HEK293T (cell line): ENCODE results near the gene EBI3.
"Not testable (repeated sequence)": the region's sequence is repeated elsewhere in the genome, so short reads cannot be mapped to it uniquely, and the experiment has no call there.

Experiments
- CTCF ChIA-PET: fragments of 350-600 bp; formaldehyde crosslinking; extraction: SDS; loops from one replicate; lab custom pipeline; 2021; ENCODE audit warnings: antibody characterized with exemption, inconsistent platforms; lab: Yijun Ruan, JAX
- POLR2A ChIA-PET: fragments of 350-600 bp; formaldehyde crosslinking; extraction: SDS; loops from one replicate; lab custom pipeline; 2020; ENCODE audit warnings: antibody characterized with exemption, inconsistent platforms; lab: Yijun Ruan, JAX
- DNase-seq: peaks from one replicate; pipeline ENCODE4 v3.0.0; 2012; ENCODE audit warnings: mixed read lengths; ENCODE audit errors: extremely low spot score
- ARNT ChIP-seq: fragments of 450-650 bp; IDR thresholded peaks from 2 replicates; pipeline ENCODE4 v1.6.1; 2017; ENCODE audit warnings: mild to moderate bottlenecking
- BHLHE40 ChIP-seq: fragments of 450-650 bp; IDR thresholded peaks from 2 replicates; pipeline ENCODE4 v1.6.1; 2016; ENCODE audit warnings: mild to moderate bottlenecking, moderate library complexity, borderline replicate concordance
- CTBP1 ChIP-seq: fragments of 450-650 bp; IDR thresholded peaks from 2 replicates; pipeline ENCODE4 v1.6.1; 2016; ENCODE audit warnings: borderline replicate concordance
- ELF4 ChIP-seq: fragments of 450-650 bp; IDR thresholded peaks from 2 replicates; pipeline ENCODE4 v1.6.1; 2017; ENCODE audit warnings: antibody characterized with exemption
- FOXA1 ChIP-seq: fragments of 450-650 bp; IDR thresholded peaks from 2 replicates; pipeline ENCODE4 v1.6.1; 2016; ENCODE audit warnings: mild to moderate bottlenecking
- FOXK2 ChIP-seq: fragments of 450-650 bp; IDR thresholded peaks from 2 replicates; pipeline ENCODE4 v1.6.1; 2016; ENCODE audit warnings: mild to moderate bottlenecking
- FOXM1 ChIP-seq: fragments of 450-650 bp; IDR thresholded peaks from 2 replicates; pipeline ENCODE4 v1.6.1; 2017; ENCODE audit warnings: mild to moderate bottlenecking, borderline replicate concordance
- HDGF ChIP-seq: fragments of 450-650 bp; IDR thresholded peaks from 2 replicates; pipeline ENCODE4 v1.6.1; 2017; ENCODE audit warnings: antibody characterized with exemption, borderline replicate concordance
- L3MBTL2 ChIP-seq: fragments of 450-650 bp; conservative IDR thresholded peaks from 2 replicates; pipeline ENCODE4 v1.6.1; 2016; ENCODE audit warnings: mild to moderate bottlenecking
- LEF1 ChIP-seq: fragments of 450-650 bp; IDR thresholded peaks from 2 replicates; pipeline ENCODE4 v1.6.1; 2017; ENCODE audit warnings: mild to moderate bottlenecking, borderline replicate concordance
- NFRKB ChIP-seq: fragments of 450-650 bp; IDR thresholded peaks from 2 replicates; pipeline ENCODE4 v1.6.1; 2016; ENCODE audit warnings: mild to moderate bottlenecking, moderate library complexity
- SP1 ChIP-seq: fragments of 450-650 bp; IDR thresholded peaks from 2 replicates; pipeline ENCODE4 v1.6.1; 2017
- SUZ12 ChIP-seq: fragments of 450-650 bp; IDR thresholded peaks from 2 replicates; pipeline ENCODE4 v1.6.1; 2016; ENCODE audit warnings: mild to moderate bottlenecking
- TARDBP ChIP-seq: fragments of 450-650 bp; IDR thresholded peaks from 2 replicates; pipeline ENCODE4 v1.6.1; 2016
- ZNF384 ChIP-seq: fragments of 450-650 bp; IDR thresholded peaks from 2 replicates; pipeline ENCODE4 v1.6.1; 2016
- TF ChIP-seq, protein P1 (sequence below): fragments of 450-650 bp; IDR thresholded peaks from 2 replicates; pipeline ENCODE4 v1.6.1; 2016

EBI3 gene

DNA sequence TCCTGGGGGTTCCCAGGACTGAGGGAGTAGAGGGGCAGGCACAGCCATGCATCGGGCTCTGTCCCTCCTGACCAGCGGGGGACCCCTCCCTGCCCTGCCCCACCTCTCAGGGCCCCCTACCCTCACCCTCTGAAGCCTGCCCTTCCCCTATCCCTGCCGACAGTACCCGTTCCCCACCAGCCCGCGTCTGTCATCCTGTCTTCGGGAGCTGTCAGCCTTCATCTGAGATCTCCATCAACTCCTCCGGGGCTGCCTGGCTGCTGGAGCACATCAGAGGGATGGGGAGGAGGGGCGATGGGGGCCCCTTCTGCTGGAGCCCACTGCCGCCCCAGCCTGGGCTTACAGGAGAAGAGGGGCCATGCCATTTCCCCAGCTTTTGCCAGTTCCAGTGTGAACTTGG, 43.6 kb downstream of the EBI3 start:
- POLR2A ChIA-PET, result interaction anchor here (1.3 to 1.4 kb wide), 2 partner anchors 26 to 70 kb away, joined by 3 to 4 read pairs; partner anchors contain the start of genes MPND and YJU2
- CTCF ChIA-PET, result no interaction called here
- DNase-seq, result no peak
- no peak for TF ChIP-seq SP1
- TF ChIP-seq SUZ12, result no peak
- no peak for TF ChIP-seq CTBP1
- TF ChIP-seq FOXM1, result no peak
- TF ChIP-seq ELF4, result no peak
- TF ChIP-seq LEF1, result no peak
- TF ChIP-seq BHLHE40, result no peak
- TF ChIP-seq NFRKB, result no peak
- no peak for TF ChIP-seq TARDBP
- no peak for TF ChIP-seq ZNF384
- no peak for TF ChIP-seq HDGF
- TF ChIP-seq, protein P1, sequence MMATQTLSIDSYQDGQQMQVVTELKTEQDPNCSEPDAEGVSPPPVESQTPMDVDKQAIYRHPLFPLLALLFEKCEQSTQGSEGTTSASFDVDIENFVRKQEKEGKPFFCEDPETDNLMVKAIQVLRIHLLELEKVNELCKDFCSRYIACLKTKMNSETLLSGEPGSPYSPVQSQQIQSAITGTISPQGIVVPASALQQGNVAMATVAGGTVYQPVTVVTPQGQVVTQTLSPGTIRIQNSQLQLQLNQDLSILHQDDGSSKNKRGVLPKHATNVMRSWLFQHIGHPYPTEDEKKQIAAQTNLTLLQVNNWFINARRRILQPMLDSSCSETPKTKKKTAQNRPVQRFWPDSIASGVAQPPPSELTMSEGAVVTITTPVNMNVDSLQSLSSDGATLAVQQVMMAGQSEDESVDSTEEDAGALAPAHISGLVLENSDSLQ, result no peak
- no peak for TF ChIP-seq FOXA1
- TF ChIP-seq L3MBTL2, result no peak

DNA sequence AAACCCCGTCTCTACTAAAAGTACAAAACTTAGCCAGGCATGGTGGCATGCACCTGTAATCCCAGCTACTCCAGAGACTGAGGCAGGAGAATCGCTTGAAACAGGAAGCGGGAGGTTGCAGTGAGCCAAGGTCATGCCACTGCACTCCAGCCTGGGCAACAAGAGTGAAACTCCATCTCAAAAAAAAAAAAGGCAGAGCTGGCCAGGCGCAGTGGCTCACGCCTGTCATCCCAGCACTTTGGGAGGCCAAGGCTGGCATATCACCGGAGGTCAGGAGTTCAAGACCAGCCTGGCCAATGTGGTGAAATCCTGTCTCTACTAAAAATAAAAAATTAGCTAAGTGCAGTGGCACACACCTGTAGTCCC, 45.0 kb downstream of the EBI3 start:
- POLR2A ChIA-PET, result interaction anchor here (1.4 kb wide), 1 partner anchor 27 kb away, joined by 3 read pairs; the partner anchor contains the start of gene YJU2
- CTCF ChIA-PET, DNase-seq: not testable (repeated sequence)

DNA sequence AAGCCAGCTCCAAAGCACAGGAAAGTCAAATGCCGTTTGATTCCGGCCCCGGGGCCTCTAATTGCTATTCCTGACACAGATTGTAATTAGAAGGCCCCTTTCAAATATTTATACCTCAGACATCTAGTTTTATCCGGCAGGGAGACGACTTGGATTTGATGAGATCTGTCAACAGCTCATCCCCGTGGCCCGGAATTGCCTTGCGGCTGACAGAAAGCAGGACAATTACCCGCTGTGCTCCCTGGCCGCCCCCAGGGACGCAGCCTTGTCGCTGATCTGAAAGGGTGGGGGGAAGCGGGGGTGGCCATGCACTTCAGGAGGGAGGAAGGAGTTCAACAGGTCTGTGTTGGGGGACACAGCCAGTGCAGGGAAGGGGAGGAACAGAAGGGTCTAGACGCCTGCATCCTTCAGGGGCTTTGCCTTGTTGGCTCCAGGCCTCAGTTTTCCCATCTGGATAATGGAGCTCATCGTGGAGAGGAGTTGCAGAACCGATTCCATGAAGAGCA, 47.9 kb downstream of the EBI3 start:
- TF ChIP-seq LEF1 (no peak), TARDBP (no peak), FOXM1 (no peak), FOXA1 (no peak), L3MBTL2 (no peak), CTBP1 (no peak), BHLHE40 (no peak), SP1 (no peak), NFRKB (no peak), FOXK2 (no peak), ARNT (no peak)
- TF ChIP-seq, protein P1, result no peak
- DNase-seq, result no peak
- POLR2A ChIA-PET, result interaction anchor here (0.7 to 2.2 kb wide), 2 partner anchors 10 to 66 kb away, joined by 4 to 13 read pairs; partner anchors contain the start of gene MPND
- CTCF ChIA-PET, result interaction anchor here (0.6 to 3.3 kb wide), 5 partner anchors 10 to 75 kb away, joined by 3 to 11 read pairs (median 4); no protein-coding TSS in a partner anchor

DNA sequence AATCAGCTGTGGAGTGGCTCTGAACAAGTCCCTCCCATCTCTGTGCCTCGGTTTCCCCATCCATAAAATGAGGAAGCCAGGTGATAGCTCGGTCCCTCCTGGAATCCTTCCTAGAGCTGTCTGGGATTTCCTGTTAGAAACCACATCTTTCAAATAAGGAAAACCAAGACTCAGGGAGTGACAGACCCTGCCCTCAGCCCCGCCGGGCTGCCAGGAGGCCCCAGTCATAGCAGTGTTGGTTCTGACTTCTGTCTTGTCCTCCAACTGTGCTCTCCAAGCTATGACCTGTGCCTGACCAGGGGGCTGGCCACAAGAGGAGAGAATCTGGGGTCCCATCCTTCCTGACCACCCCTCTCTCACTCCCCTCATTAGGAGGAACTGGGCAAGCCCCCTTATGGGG, 48.7 kb downstream of the EBI3 start:
- ChIA-PET POLR2A (interaction anchor here (2.2 kb wide), 1 partner anchor 66 kb away, joined by 13 read pairs; the partner anchor contains the start of gene MPND), CTCF (interaction anchor here (0.6 to 3.3 kb wide), 4 partner anchors 9 to 74 kb away, joined by 3 to 11 read pairs (median 4); no protein-coding TSS in a partner anchor)
- DNase-seq, result no peak
- TF ChIP-seq L3MBTL2, result no peak
- no peak for TF ChIP-seq ARNT
- no peak for TF ChIP-seq SUZ12
- no peak for TF ChIP-seq SP1
- TF ChIP-seq LEF1, result no peak
- TF ChIP-seq ZNF384, result no peak
- TF ChIP-seq CTBP1, result no peak
- no peak for TF ChIP-seq FOXA1
- no peak for TF ChIP-seq FOXK2
- TF ChIP-seq, protein P1, result no peak
- no peak for TF ChIP-seq HDGF
- TF ChIP-seq NFRKB, result no peak
- TF ChIP-seq FOXM1, result no peak
- no peak for TF ChIP-seq TARDBP
- TF ChIP-seq ELF4, result no peak

- TF ChIP-seq ZNF384, result no peak
- TF ChIP-seq NFRKB, result no peak
- no peak for TF ChIP-seq HDGF
- TF ChIP-seq BHLHE40, result no peak
- no peak for TF ChIP-seq SUZ12
- no peak for TF ChIP-seq SP1
- no peak for TF ChIP-seq FOXM1
- no peak for TF ChIP-seq FOXA1
- TF ChIP-seq ARNT, result no peak
- TF ChIP-seq TARDBP, result no peak
- CTCF ChIA-PET, result interaction anchor here (0.8 to 3.3 kb wide), 4 partner anchors 10 to 74 kb away, joined by 3 to 11 read pairs (median 4); no protein-coding TSS in a partner anchor
- POLR2A ChIA-PET, result interaction anchor here (2.2 kb wide), 1 partner anchor 65 kb away, joined by 13 read pairs; the partner anchor contains the start of gene MPND
- no peak for DNase-seq
These were observed 49.3 kb downstream of the EBI3 start, which contains the start of gene SHD for GRCh38 chr19:4278419-4279266. Gene SHD, plus strand, starts transcription at chr19:4279266. Its CDS starts 798 bp downstream, at chr19:4280064.

DNA sequence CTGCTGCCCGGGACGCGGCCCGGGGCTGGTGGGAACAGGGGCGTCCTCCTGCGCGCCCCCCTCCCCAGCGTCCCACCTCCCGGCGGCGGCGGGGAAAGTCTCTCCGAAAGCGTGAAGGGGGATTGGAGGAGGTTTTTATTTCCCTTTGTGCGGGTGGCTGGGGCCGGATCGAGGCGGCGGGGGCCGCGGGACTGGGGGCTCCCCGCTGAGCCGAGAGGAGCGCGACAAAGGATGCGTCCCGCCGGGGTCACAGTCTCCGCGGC, 49.9 kb downstream of the EBI3 start:
- DNase-seq, result no peak
- CTCF ChIA-PET, result interaction anchor here (1.1 kb wide), 1 partner anchor 12 kb away, joined by 3 read pairs; no protein-coding TSS in a partner anchor
- TF ChIP-seq CTBP1 (no peak), BHLHE40 (no peak), HDGF (no peak), L3MBTL2 (no peak), ZNF384 (no peak), FOXA1 (no peak), FOXK2 (no peak), FOXM1 (no peak), TARDBP (no peak), SUZ12 (no peak), ELF4 (no peak)
- TF ChIP-seq, protein P1, result no peak
- POLR2A ChIA-PET, result no interaction called here
